Stimulated activated CD8-positive, alpha-beta memory T cell treated with anti-CD3 and anti-CD28 coated beads, Interleukin-12 subunit alpha, Interleukin-12 subunit beta, amount 100 ng/mL, for 4 hours (primary cell): Measurements from ENCODE around the gene TWIST2.

Experiments
- DNase-seq: peaks from one replicate; pipeline ENCODE4 v3.0.0-alpha.2; 2020; ENCODE audit warnings: low read depth

TWIST2 gene

GRCh38 chr2:238905224-238905623 is 57.3 kb downstream of the TWIST2 start:
- DNase-seq = no peak

GRCh38 chr2:238905644-238906043 is 57.8 kb downstream of the TWIST2 start:
- no peak for DNase-seq

- DNase-seq = no peak
These were observed 58.5 kb downstream of the TWIST2 start for GRCh38 chr2:238906254-238906935.

GRCh38 chr2:238906936-238907716 is 59.2 kb downstream of the TWIST2 start:
- DNase-seq = no peak

GRCh38 chr2:238907717-238908173 is 59.9 kb downstream of the TWIST2 start:
- DNase-seq = no peak

- no peak for DNase-seq
These were observed 61.4 kb downstream of the TWIST2 start for GRCh38 chr2:238908960-238909951.

GRCh38 chr2:238910751-238911351 is 63.0 kb downstream of the TWIST2 start:
- no peak for DNase-seq

- no peak for DNase-seq
These were observed 63.7 kb downstream of the TWIST2 start for GRCh38 chr2:238911376-238912227.

GRCh38 chr2:238912228-238912915 is 64.5 kb downstream of the TWIST2 start:
- no peak for DNase-seq

GRCh38 chr2:238912916-238913875 is 65.3 kb downstream of the TWIST2 start:
- DNase-seq = no peak

- DNase-seq = no peak
These were observed 66.2 kb downstream of the TWIST2 start for GRCh38 chr2:238913931-238914647.

- no peak for DNase-seq
These were observed 66.7 kb downstream of the TWIST2 start for GRCh38 chr2:238914648-238915015.

GRCh38 chr2:238915196-238915595 is 67.3 kb downstream of the TWIST2 start:
- no peak for DNase-seq

GRCh38 chr2:238915596-238915995 is 67.7 kb downstream of the TWIST2 start:
- no peak for DNase-seq

- no peak for DNase-seq
These were observed 68.4 kb downstream of the TWIST2 start for GRCh38 chr2:238916176-238916874.

- DNase-seq = no peak
These were observed 69.1 kb downstream of the TWIST2 start for GRCh38 chr2:238916875-238917590.

GRCh38 chr2:238919307-238919706 is 71.4 kb downstream of the TWIST2 start:
- DNase-seq = no peak
